GM12878 (cell line): Measurements from ENCODE around the gene FBXL12. TPM values are rescaled to one million over a fixed set of nuclear protein-coding genes. Genes with fewer than 3 reads are reported as not detected.

ENCODE experiments used
- ATAC-seq: fragments of 200-7000 bp; cut with Tn5 transposase; 3 replicates; pipeline ENCODE4 v1.9.1; 2020; ENCODE audit warnings: mild to moderate bottlenecking, moderate library complexity
- BruUV-seq: library from RNA; stranded (reverse); fragments of 400-500 nt; replicated peaks from 2 replicates; lab custom pipeline; 2021; lab: Mats Ljungman, UMichigan
- CTCF ChIA-PET: fragments of 300-600 bp; sonication (Branson Sonifier 250); formaldehyde crosslinking; extraction: SDS; loops from one replicate; lab custom pipeline; 2021; ENCODE audit warnings: inconsistent platforms; lab: Yijun Ruan, JAX
- POLR2A ChIA-PET: fragments of 350-600 bp; formaldehyde crosslinking; extraction: SDS; loops from one replicate; lab custom pipeline; 2021; ENCODE audit warnings: inconsistent platforms; lab: Charles Lee
- RAD21 ChIA-PET: fragments of 300-600 bp; sonication (Branson Sonifier 250); formaldehyde crosslinking; loops from one replicate; lab custom pipeline; 2023; ENCODE audit warnings: antibody characterized with exemption; ENCODE audit not compliant: unreplicated experiment; lab: Charles Lee
- SMC1A ChIA-PET: fragments of 300-600 bp; sonication (Branson Sonifier 250); formaldehyde crosslinking; loops from one replicate; lab custom pipeline; 2023; ENCODE audit not compliant: unreplicated experiment, uncharacterized antibody; lab: Charles Lee
- DNase-seq: peaks from one replicate; pipeline ENCODE4 v3.0.0-alpha.2; 2011; ENCODE audit warnings: low read depth, low spot score
- FAIRE-seq: peaks from 3 replicates; lab custom pipeline; 2011; peaks lifted over from hg19 to GRCh38; lab: Jason Lieb, UNC
- H2AFZ ChIP-seq: 2 replicates; pipeline ENCODE4 v1.6.0; 2011; ENCODE audit warnings: low read depth, low read length, control low read depth; ENCODE audit not compliant: control insufficient read depth
- H3K27ac ChIP-seq: 2 replicates; pipeline ENCODE4 v1.5.1; 2011; ENCODE audit warnings: control low read depth; ENCODE audit not compliant: control insufficient read depth, insufficient read depth
- H3K27me3 ChIP-seq, 2 experiments: replicated peaks in 1 of 2; 2 replicates each; pipeline versions ENCODE4 v1.6.0 to v1.6.1; 2011; ENCODE audit warnings: low read length in 1 of 2; ENCODE audit not compliant: control insufficient read depth in 2 of 2, insufficient read depth in 2 of 2
- H3K36me3 ChIP-seq, 2 experiments: 2 replicates each; pipeline ENCODE4 v1.5.1; 2011; ENCODE audit warnings: low read length in 1 of 2; ENCODE audit not compliant: control insufficient read depth in 2 of 2, insufficient read depth in 2 of 2
- H3K4me1 ChIP-seq: 2 replicates; pipeline ENCODE4 v1.6.1; 2011; ENCODE audit warnings: mild to moderate bottlenecking, low read length, moderate library complexity, mixed read lengths; ENCODE audit not compliant: control insufficient read depth, insufficient read depth
- H3K4me2 ChIP-seq: 2 replicates; pipeline ENCODE4 v1.6.0; 2011; ENCODE audit warnings: control low read depth; ENCODE audit not compliant: control insufficient read depth, insufficient read depth
- H3K4me3 ChIP-seq: fragments of 200-600 bp; sonication (generic); 2 replicates; pipeline ENCODE4 v1.5.1; 2016
- H3K79me2 ChIP-seq: 2 replicates; pipeline ENCODE4 v1.6.0; 2011; ENCODE audit warnings: low read length; ENCODE audit not compliant: control insufficient read depth, insufficient read depth
- H3K9ac ChIP-seq: 2 replicates; pipeline ENCODE4 v1.8.0; 2011; ENCODE audit warnings: low read length, control low read depth, mixed read lengths; ENCODE audit not compliant: control insufficient read depth, insufficient read depth
- H3K9me3 ChIP-seq: replicated peaks from 3 replicates; pipeline ENCODE4 v1.5.1; 2011; ENCODE audit warnings: mild to moderate bottlenecking, low read length; ENCODE audit not compliant: control insufficient read depth, insufficient read depth
- H4K20me1 ChIP-seq: 2 replicates; pipeline ENCODE4 v1.6.0; 2011; ENCODE audit not compliant: control insufficient read depth, insufficient read depth
- BHLHE40 ChIP-seq, 2 experiments: fragments of 450-650 bp in 1 of 2; IDR thresholded peaks; 2 replicates each; pipeline ENCODE4 v1.6.1; 2011 to 2017; ENCODE audit warnings: low read depth in 2 of 2, borderline replicate concordance in 1 of 2, improper control_type of control experiment in 1 of 2, low read length in 1 of 2, mild to moderate bottlenecking in 1 of 2
- CHD1 ChIP-seq: IDR thresholded peaks from 2 replicates; pipeline ENCODE4 v1.6.1; 2012; ENCODE audit warnings: low read depth, low read length, improper control_type of control experiment
- CHD2 ChIP-seq: IDR thresholded peaks from 2 replicates; pipeline ENCODE4 v1.6.1; 2011; ENCODE audit warnings: low read depth, low read length, improper control_type of control experiment, borderline replicate concordance
- CTCF ChIP-seq, 3 experiments: IDR thresholded peaks in 2 of 3; conservative IDR thresholded peaks in 1 of 3; 2 replicates each; pipeline ENCODE4 v1.5.1; 2011; ENCODE audit warnings: low read depth in 3 of 3, low read length in 3 of 3, mild to moderate bottlenecking in 3 of 3, control low read depth in 2 of 3, moderate library complexity in 2 of 3, inconsistent platforms in 1 of 3, mixed read lengths in 1 of 3; ENCODE audit not compliant: control insufficient read depth in 2 of 3, insufficient read depth in 1 of 3; ENCODE audit errors: extremely low read depth in 1 of 3
- EGR1 ChIP-seq, 2 experiments: IDR thresholded peaks; 1 replicate in 1 of 2; 2 replicates in 1 of 2; pipeline ENCODE4 v1.6.1; 2011 to 2012; ENCODE audit warnings: low read depth in 2 of 2, low read length in 2 of 2, borderline replicate concordance in 1 of 2, mild to moderate bottlenecking in 1 of 2, moderate library complexity in 1 of 2
- FOXM1 ChIP-seq: IDR thresholded peaks from 2 replicates; pipeline ENCODE4 v1.6.1; 2012; ENCODE audit warnings: low read depth, mild to moderate bottlenecking, inconsistent platforms, low read length, moderate library complexity
- GABPA ChIP-seq: IDR thresholded peaks from 2 replicates; pipeline ENCODE4 v1.6.1; 2014; ENCODE audit warnings: antibody characterized with exemption, low read depth, mild to moderate bottlenecking, inconsistent platforms
- HDGF ChIP-seq: fragments of 450-650 bp; IDR thresholded peaks from 2 replicates; pipeline ENCODE4 v1.6.1; 2016; ENCODE audit warnings: antibody characterized with exemption
- IKZF2 ChIP-seq, 2 experiments: fragments of 450-650 bp; IDR thresholded peaks; 2 replicates each; pipeline ENCODE4 v1.6.1; 2017; ENCODE audit warnings: mild to moderate bottlenecking in 2 of 2, moderate library complexity in 2 of 2
- JUNB ChIP-seq: IDR thresholded peaks from 2 replicates; pipeline ENCODE4 v1.6.1; 2016; ENCODE audit warnings: antibody characterized with exemption, mild to moderate bottlenecking
- NR2C1 ChIP-seq: fragments of 450-650 bp; IDR thresholded peaks from 2 replicates; pipeline ENCODE4 v1.6.1; 2017; ENCODE audit warnings: antibody characterized with exemption, mild to moderate bottlenecking, moderate library complexity
- POLR2AphosphoS5 ChIP-seq: IDR thresholded peaks from 2 replicates; pipeline ENCODE4 v1.6.1; 2011; ENCODE audit warnings: mild to moderate bottlenecking, low read length, inconsistent platforms
- RUNX3 ChIP-seq: IDR thresholded peaks from 2 replicates; pipeline ENCODE4 v1.6.1; 2012; ENCODE audit warnings: low read length, inconsistent platforms
- SKIL ChIP-seq: fragments of 450-650 bp; IDR thresholded peaks from 2 replicates; pipeline ENCODE4 v1.6.1; 2017; ENCODE audit warnings: mild to moderate bottlenecking, low read depth, inconsistent platforms; ENCODE audit not compliant: poor library complexity, severe bottlenecking
- USF2 ChIP-seq: IDR thresholded peaks from 2 replicates; pipeline ENCODE4 v1.6.1; 2011; ENCODE audit warnings: low read depth, low read length, improper control_type of control experiment, borderline replicate concordance
- YBX1 ChIP-seq: fragments of 450-650 bp; IDR thresholded peaks from 2 replicates; pipeline ENCODE4 v1.6.1; 2016; ENCODE audit warnings: antibody characterized with exemption
- YY1 ChIP-seq: IDR thresholded peaks from 2 replicates; pipeline ENCODE4 v1.6.1; 2011; ENCODE audit warnings: low read depth, mild to moderate bottlenecking, low read length
- WGBS: methylation state at CpG from one replicate; pipeline ENCODE4 v1.1.6; 2016; ENCODE audit warnings: low lambda C conversion rate; ENCODE audit not compliant: insufficient replicate concordance, insufficient coverage; ENCODE audit errors: missing lambda C conversion rate; 5-methylcytosine and 5-hydroxymethylcytosine counted together
- in situ Hi-C: fragments of 300-500 bp; cut with MboI; formaldehyde crosslinking; loops from 9 replicates; pipeline ENCODE4 v1.14.3; 2018; ENCODE audit warnings: mixed read lengths
- intact Hi-C: fragments of 100-400 bp; cut with micrococcal nuclease; formaldehyde crosslinking; loops from one replicate; pipeline ENCODE4 v1.14.2; 2022; ENCODE audit not compliant: unreplicated experiment
- polyA plus RNA-seq, 11 experiments: library from polyadenylated mRNA; depleted of rRNA in 4 of 11; unstranded in 6 of 11; stranded (reverse) in 5 of 11; fragments of >200 nt; fragmentation: Nextera tagmentation in 4 of 11; fragmentation: Illumina TruSeq in 1 of 11; extraction: Ambion mirVana in 4 of 11; extraction: Trizol in 1 of 11; gene quantifications; 1 replicate in 1 of 11; 2 replicates in 10 of 11; pipeline versions ENCODE4 v1.2.1 to v1.2.3, GENCODE V29; 2011 to 2016; ENCODE audit warnings: inconsistent platforms in 2 of 11, missing spikeins in 2 of 11, low read depth in 1 of 11
- total RNA-seq, 4 experiments: library from RNA; depleted of rRNA in 3 of 4; stranded (reverse); fragments of >200 nt in 3 of 4; fragmentation: Illumina TruSeq in 1 of 4; extraction: Trizol in 1 of 4; gene quantifications; 2 replicates each; pipeline versions ENCODE4 v1.2.1 to v1.2.3, GENCODE V29; 2013 to 2021

The FBXL12 gene
- total and polyA plus RNA-seq, 10 of the 15 experiments (the other 5 are each of a cell fraction or from before 2014, with no cell fraction given): 1.4 to 40.0 (median 23.2) TPM

GRCh38 chr19:9797871-9798270 lies 21.0 kb downstream of the FBXL12 start (continued):
- TF ChIP-seq HDGF (no peak), CHD2 (no peak)

- peak overlapping the region; percentile 77 for H2AFZ ChIP-seq
- H3K9me3 ChIP-seq: no peaks in the 10 kb centered on the region; the same call in 2 of the 3 replicates
- ChIA-PET POLR2A (interaction anchor here (1.4 kb wide), 1 partner anchor 174 kb away, joined by 4 read pairs; no protein-coding TSS in a partner anchor), RAD21 (interaction anchor here (0.7 to 1.7 kb wide), 7 partner anchors 168 to 591 kb away, joined by 3 to 10 read pairs (median 3); partner anchors contain the start of genes ZNF121 and ZNF561), CTCF (interaction anchor here (0.7 to 2.5 kb wide), 17 partner anchors 8 to 591 kb away, joined by 3 to 29 read pairs (median 5); partner anchors contain the start of genes ZNF121 and ZNF266), SMC1A (interaction anchor here (0.8 to 1.4 kb wide), 7 partner anchors 10 to 589 kb away, joined by 3 to 6 read pairs (median 3); no protein-coding TSS in a partner anchor)
- intact Hi-C loops (loop anchor here (1.0 to 10.0 kb wide), 5 partner anchors 171 to 1141 kb away; no protein-coding TSS in a partner anchor), in situ Hi-C loops (loop anchor here (5.0 to 10.0 kb wide), 4 partner anchors 209 to 659 kb away; partner anchors contain the start of gene ZNF559)
- no peaks in the 10 kb centered on the region for H3K36me3 ChIP-seq
- no peak overlapping the region for H3K4me2 ChIP-seq
- H4K20me1 ChIP-seq: no peaks in the 10 kb centered on the region
- 48% methylated on average over 6 of the region's 6 CpGs for WGBS
- H3K27me3 ChIP-seq: no peaks in the 10 kb centered on the region
- no peak overlapping the region for H3K4me3 ChIP-seq
- H3K79me2 ChIP-seq: no peaks in the 10 kb centered on the region
- DNase-seq (peak; percentile 66), FAIRE-seq (peak; percentile 92), ATAC-seq (peak; percentile 91)
- no peak overlapping the region for H3K9ac ChIP-seq
- no peaks in the 10 kb centered on the region for H3K4me1 ChIP-seq
- H3K27ac ChIP-seq: no peak overlapping the region
- no TSS peak for BruUV-seq
- TF ChIP-seq FOXM1 (peak; percentile 41; the same call in 1 of the 2 replicates), USF2 (no peak), IKZF2 (IDR thresholded peaks at IDR 0.05) (no peak), JUNB (no peak), CHD1 (no peak), SKIL (no peak), RUNX3 (no peak), BHLHE40 (IDR thresholded peaks at IDR 0.05; ENCODE audit: borderline replicate concordance in 1 of 2, low read depth in 2 of 2, low read length in 1 of 2) (no peak), YBX1 (no peak), EGR1 (IDR thresholded peaks at IDR 0.05; ENCODE audit: borderline replicate concordance in 1 of 2, low read depth in 2 of 2, low read length in 2 of 2) (no peak), GABPA (no peak), POLR2AphosphoS5 (no peak), CTCF (IDR thresholded peaks at IDR 0.05 in 2 of 3, conservative IDR thresholded peaks at IDR 0.05 in 1 of 3; ENCODE audit: control insufficient read depth in 2 of 3, extremely low read depth in 1 of 3, insufficient read depth in 1 of 3, low read depth in 3 of 3, low read length in 3 of 3) (peak; percentile 79 to 94 (median 86)), NR2C1 (peak; percentile 66), YY1 (peak; percentile 93)
These were observed 22.6 kb downstream of the FBXL12 start for GRCh38 chr19:9796113-9796773.
